GM10266 (cell line): ENCODE data around the gene LRP3.

Experiments
- DNase-seq: peaks from one replicate; pipeline ENCODE4 v3.0.0; 2012; ENCODE audit errors: extremely low spot score
- CTCF ChIP-seq: IDR thresholded peaks from 2 replicates; pipeline ENCODE4 v1.5.1; 2012; ENCODE audit warnings: mild to moderate bottlenecking, low read depth; ENCODE audit not compliant: control insufficient read depth, insufficient read depth; ENCODE audit errors: missing control alignments

LRP3 gene

GRCh38 chr19:33229962-33230361 lies 35.8 kb downstream of the LRP3 start:
- no peak for TF ChIP-seq CTCF
- no peak for DNase-seq

GRCh38 chr19:33231511-33231910 lies 37.4 kb downstream of the LRP3 start:
- no peak for TF ChIP-seq CTCF
- no peak for DNase-seq

DNA sequence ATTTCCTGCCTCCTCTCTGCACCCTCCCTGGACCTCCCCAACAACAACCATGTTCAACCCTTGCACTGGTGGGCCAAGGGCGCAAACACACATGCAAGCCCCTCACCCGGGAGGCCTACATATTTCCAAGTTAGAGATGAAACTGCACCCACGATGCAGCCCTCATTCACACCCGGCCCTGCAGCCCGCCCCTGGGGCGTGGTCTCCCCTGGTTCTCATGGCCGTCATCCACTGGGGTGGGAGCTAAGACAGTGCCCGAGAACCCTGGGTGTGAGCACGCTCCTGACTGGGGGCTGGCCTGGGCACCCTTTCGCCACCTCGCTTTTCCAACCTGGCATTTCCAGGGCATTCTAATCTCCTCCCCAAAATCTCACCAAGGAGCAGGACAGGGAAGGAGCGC lies 38.5 kb downstream of the LRP3 start:
- no peak for TF ChIP-seq CTCF
- DNase-seq, result no peak

DNA sequence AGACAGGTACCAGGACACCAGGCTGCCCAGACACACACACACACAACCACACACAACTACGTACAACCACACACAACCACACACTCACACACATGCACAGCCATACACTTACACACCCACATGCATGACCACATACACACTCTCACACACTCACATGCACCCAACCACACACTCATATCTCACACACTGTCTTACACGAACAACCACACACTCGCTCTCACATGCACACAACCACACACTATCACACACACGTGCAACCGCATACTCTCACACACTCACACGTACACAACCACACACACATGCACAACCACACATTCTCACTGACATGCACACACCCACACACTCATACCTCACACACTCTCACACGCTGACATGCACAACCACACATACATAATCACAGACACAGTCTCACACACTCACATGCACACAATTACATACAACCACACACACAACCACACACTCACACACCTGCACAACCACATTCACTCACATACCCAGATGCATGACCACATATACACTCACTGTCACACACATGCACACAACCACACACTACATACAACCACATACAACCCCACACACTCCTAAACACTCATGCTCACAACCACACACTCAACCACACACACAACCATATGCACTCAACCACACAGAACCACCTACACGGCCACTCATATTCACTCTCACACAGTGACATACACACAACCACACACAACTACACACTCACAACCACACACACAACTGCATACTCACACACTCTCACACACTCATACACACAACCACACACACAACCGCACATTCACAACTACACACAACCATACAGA lies 39.1 kb downstream of the LRP3 start:
- TF ChIP-seq CTCF, result no peak
- DNase-seq, result no peak

- TF ChIP-seq CTCF, result no peak
- no peak for DNase-seq
Measured at GRCh38 chr19:33234092-33234491, 40.0 kb downstream of the LRP3 start.

GRCh38 chr19:33234736-33235135 lies 40.6 kb downstream of the LRP3 start:
- no peak for DNase-seq
- TF ChIP-seq CTCF, result no peak

GRCh38 chr19:33235269-33235995 lies 41.3 kb downstream of the LRP3 start:
- peak; percentile 90 for TF ChIP-seq CTCF
- peak; percentile 94 for DNase-seq
